Liver (tissue), 9 donors: ENCODE measurements around the gene CCDC12. TPM values are rescaled to one million over a fixed set of nuclear protein-coding genes. Genes with fewer than 3 reads are reported as not detected.

Source experiments
- DNase-seq: peaks from one replicate; pipeline ENCODE4 v3.0.0-alpha.2; 2017; ENCODE audit warnings: low spot score
- H3K27ac ChIP-seq, 2 donors: one replicate each; pipeline ENCODE4 v1.7.0; 2013; ENCODE audit warnings: inconsistent platforms in 2 of 2, low read length in 2 of 2, control low read depth in 1 of 2, low read depth in 1 of 2, mild to moderate bottlenecking in 1 of 2
- H3K27me3 ChIP-seq, 4 donors: one replicate each; pipeline versions ENCODE4 v1.6.1 to v1.7.0; 2013; ENCODE audit warnings: low read length in 3 of 4, inconsistent platforms in 1 of 4, mild to moderate bottlenecking in 1 of 4, moderate library complexity in 1 of 4; ENCODE audit not compliant: control insufficient read depth in 4 of 4, insufficient read depth in 4 of 4
- H3K36me3 ChIP-seq, 4 donors: one replicate each; pipeline versions ENCODE4 v1.6.1 to v1.7.0; 2013; ENCODE audit warnings: low read length in 3 of 4, mild to moderate bottlenecking in 3 of 4, low read depth in 1 of 4, moderate library complexity in 1 of 4; ENCODE audit not compliant: control insufficient read depth in 4 of 4, insufficient read depth in 3 of 4
- H3K4me1 ChIP-seq, 4 donors: one replicate each; pipeline versions ENCODE4 v1.6.1 to v1.7.0; 2013; ENCODE audit warnings: low read length in 3 of 4, mild to moderate bottlenecking in 3 of 4, moderate library complexity in 1 of 4; ENCODE audit not compliant: control insufficient read depth in 4 of 4, insufficient read depth in 4 of 4
- H3K4me3 ChIP-seq, 3 donors: one replicate each; pipeline versions ENCODE4 v1.6.1 to v1.7.0; 2013; ENCODE audit warnings: low read length in 3 of 3, control low read depth in 1 of 3, low read depth in 1 of 3, mild to moderate bottlenecking in 1 of 3
- H3K9ac ChIP-seq, 2 donors: one replicate each; pipeline ENCODE4 v1.7.0; 2013; ENCODE audit warnings: low read length in 2 of 2, mild to moderate bottlenecking in 2 of 2, moderate library complexity in 2 of 2, control low read depth in 1 of 2, low read depth in 1 of 2
- H3K9me3 ChIP-seq, 4 donors: one replicate each; pipeline versions ENCODE4 v1.6.1 to v1.7.0; 2013; ENCODE audit warnings: low read length in 3 of 4; ENCODE audit not compliant: control insufficient read depth in 4 of 4
- EGR1 ChIP-seq, 2 donors: IDR thresholded peaks; 2 replicates each; pipeline ENCODE4 v1.6.1; 2016 to 2018; ENCODE audit warnings: antibody characterized with exemption in 2 of 2, low read depth in 2 of 2
- HNF4A ChIP-seq, 2 donors: conservative IDR thresholded peaks; 2 replicates each; pipeline ENCODE4 v1.6.1; 2016; ENCODE audit warnings: antibody characterized with exemption in 2 of 2, mild to moderate bottlenecking in 2 of 2
- HNF4G ChIP-seq: IDR thresholded peaks from 2 replicates; pipeline ENCODE4 v1.6.1; 2016; ENCODE audit warnings: antibody characterized with exemption
- NR2F2 ChIP-seq: IDR thresholded peaks from 2 replicates; pipeline ENCODE4 v1.6.1; 2016; ENCODE audit warnings: antibody characterized with exemption
- RAD21 ChIP-seq, 2 donors: IDR thresholded peaks; 2 replicates each; pipeline ENCODE4 v1.6.1; 2016; ENCODE audit warnings: antibody characterized with exemption in 2 of 2, mild to moderate bottlenecking in 2 of 2
- RXRA ChIP-seq, 2 donors: IDR thresholded peaks; 2 replicates each; pipeline ENCODE4 v1.6.1; 2017 to 2018; ENCODE audit warnings: antibody characterized with exemption in 2 of 2, mild to moderate bottlenecking in 1 of 2
- SP1 ChIP-seq: IDR thresholded peaks from 2 replicates; pipeline ENCODE4 v1.6.1; 2018; ENCODE audit warnings: antibody characterized with exemption, mild to moderate bottlenecking
- WGBS: extraction: QIAGEN DNeasy Blood & Tissue Kit; methylation state at CpG from one replicate; pipeline ENCODE4 v1.1.7; 2013; 5-methylcytosine and 5-hydroxymethylcytosine counted together
- polyA plus RNA-seq, 2 donors: library from polyadenylated mRNA; stranded (reverse) in 1 of 2; unstranded in 1 of 2; fragments of 200-250 nt in 1 of 2; fragments of >200 nt in 1 of 2; fragmentation: Nextera tagmentation in 1 of 2; extraction: Ambion mirVana in 1 of 2; gene quantifications; one replicate each; pipeline versions ENCODE4 v1.2.1 to v1.2.3, GENCODE V29; 2013 to 2015
- total RNA-seq, 2 donors: library from RNA; depleted of rRNA; stranded (reverse); fragments of >200 nt; gene quantifications; one replicate each; pipeline ENCODE4 v1.2.3, GENCODE V29; 2014
- TF ChIP-seq, protein P1 (sequence below): fragments of 150-350 bp; IDR thresholded peaks from 2 replicates; pipeline ENCODE4 v1.5.1; 2017; ENCODE audit warnings: improper control_type of control experiment, low read depth, low read length; ENCODE audit not compliant: missing input control
- TF ChIP-seq, protein P2 (sequence below): IDR thresholded peaks from 2 replicates; pipeline ENCODE4 v1.6.1; 2016; ENCODE audit warnings: antibody characterized with exemption
- donor health status: healthy.
- donor health status: healthy.
- donor health status: healthy.
- donor health status: healthy.
- donor health status: healthy.

CCDC12 gene
- total and polyA plus RNA-seq, 4 donors = 8.5 to 35.1 (median 26.6) TPM

DNA sequence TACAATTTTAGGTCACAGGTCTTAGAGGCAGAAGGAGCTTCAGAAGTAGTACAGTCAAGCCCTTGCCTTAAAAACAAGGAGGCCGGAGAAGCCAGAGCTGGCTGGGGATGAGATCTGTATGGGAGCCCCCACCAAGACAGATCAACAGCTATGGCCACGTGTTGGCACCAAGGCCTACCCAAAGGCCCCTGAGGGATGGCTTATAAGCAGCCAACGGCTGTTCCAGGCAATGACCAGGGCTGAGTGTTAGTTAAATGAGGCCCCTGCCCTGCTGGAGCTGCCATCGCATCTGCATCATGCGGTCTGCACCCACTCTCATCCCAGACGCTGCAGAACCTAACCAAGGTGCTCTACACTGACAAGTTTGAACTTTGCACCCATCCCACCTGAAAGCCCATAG, 43.3 kb downstream of the CCDC12 start:
- DNase-seq = no peak
- H3K36me3 ChIP-seq = peaks cover 0 to 9% (median under 1%) of the 10 kb centered on the region in 4 donors
- no peaks in the 10 kb centered on the region for H3K27me3 ChIP-seq
- H3K27ac ChIP-seq = no peak overlapping the region
- no peak overlapping the region for H3K4me3 ChIP-seq
- WGBS = 76% methylated on average over 6 of the region's 6 CpGs
- no peak overlapping the region for H3K9ac ChIP-seq
- H3K4me1 ChIP-seq = peaks cover 30 to 66% (median 61%) of the 10 kb centered on the region in 4 donors
- H3K9me3 ChIP-seq = no peaks in the 10 kb centered on the region
- TF ChIP-seq EGR1 (IDR thresholded peaks at IDR 0.05; ENCODE audit: low read depth in 2 of 2) = no peak
- TF ChIP-seq, protein P1, sequence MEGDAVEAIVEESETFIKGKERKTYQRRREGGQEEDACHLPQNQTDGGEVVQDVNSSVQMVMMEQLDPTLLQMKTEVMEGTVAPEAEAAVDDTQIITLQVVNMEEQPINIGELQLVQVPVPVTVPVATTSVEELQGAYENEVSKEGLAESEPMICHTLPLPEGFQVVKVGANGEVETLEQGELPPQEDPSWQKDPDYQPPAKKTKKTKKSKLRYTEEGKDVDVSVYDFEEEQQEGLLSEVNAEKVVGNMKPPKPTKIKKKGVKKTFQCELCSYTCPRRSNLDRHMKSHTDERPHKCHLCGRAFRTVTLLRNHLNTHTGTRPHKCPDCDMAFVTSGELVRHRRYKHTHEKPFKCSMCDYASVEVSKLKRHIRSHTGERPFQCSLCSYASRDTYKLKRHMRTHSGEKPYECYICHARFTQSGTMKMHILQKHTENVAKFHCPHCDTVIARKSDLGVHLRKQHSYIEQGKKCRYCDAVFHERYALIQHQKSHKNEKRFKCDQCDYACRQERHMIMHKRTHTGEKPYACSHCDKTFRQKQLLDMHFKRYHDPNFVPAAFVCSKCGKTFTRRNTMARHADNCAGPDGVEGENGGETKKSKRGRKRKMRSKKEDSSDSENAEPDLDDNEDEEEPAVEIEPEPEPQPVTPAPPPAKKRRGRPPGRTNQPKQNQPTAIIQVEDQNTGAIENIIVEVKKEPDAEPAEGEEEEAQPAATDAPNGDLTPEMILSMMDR = no peak

DNA sequence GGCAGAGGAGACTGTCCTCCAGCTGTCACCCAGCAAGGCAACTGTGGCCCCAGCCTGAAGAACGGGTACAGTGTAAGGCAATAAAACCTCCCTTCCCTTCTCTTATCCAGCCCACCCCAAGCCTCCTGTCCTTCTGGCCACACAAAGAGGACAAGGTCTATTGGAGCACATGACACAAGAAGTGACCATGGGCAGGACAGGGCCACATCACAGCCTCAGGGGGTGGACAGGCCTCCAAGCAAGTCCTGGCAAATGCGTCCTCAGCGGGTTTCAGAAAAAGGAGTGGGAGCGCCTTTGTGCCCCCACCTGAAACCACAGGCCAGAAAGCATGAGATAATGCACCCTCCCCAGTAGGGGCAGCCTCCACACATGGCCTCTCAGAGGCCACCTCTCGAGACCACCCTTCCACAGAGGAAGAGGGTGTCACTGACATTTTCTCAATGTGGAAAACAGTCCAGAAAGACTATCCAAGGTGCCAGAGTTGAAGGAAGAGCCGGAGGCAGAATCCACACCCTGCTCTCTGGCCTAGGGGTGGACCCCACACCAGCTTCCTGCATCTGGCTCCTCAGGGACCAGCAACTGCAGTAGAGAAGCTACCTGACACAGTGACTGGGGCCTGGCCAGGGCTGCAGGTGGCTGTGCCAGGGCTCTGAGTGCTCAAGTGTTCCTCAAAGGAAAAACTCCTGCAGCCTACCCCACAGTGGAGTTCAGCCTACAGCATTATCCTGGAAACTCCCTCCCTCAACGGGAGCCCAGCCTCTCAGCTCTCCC, 43.9 kb downstream of the CCDC12 start:
- WGBS = 78% methylated on average over 7 of the region's 7 CpGs
- H3K9ac ChIP-seq = no peak overlapping the region
- H3K9me3 ChIP-seq = no peaks in the 10 kb centered on the region
- TF ChIP-seq EGR1 (IDR thresholded peaks at IDR 0.05; ENCODE audit: low read depth in 2 of 2) = no peak
- H3K36me3 ChIP-seq = peaks cover 0 to 9% (median 3%) of the 10 kb centered on the region in 4 donors
- peaks cover 30 to 66% (median 61%) of the 10 kb centered on the region in 4 donors for H3K4me1 ChIP-seq
- H3K27me3 ChIP-seq = no peaks in the 10 kb centered on the region
- H3K27ac ChIP-seq = peak overlapping the region; percentile 1 to 19
- no peak overlapping the region for H3K4me3 ChIP-seq
- DNase-seq = no peak

DNA sequence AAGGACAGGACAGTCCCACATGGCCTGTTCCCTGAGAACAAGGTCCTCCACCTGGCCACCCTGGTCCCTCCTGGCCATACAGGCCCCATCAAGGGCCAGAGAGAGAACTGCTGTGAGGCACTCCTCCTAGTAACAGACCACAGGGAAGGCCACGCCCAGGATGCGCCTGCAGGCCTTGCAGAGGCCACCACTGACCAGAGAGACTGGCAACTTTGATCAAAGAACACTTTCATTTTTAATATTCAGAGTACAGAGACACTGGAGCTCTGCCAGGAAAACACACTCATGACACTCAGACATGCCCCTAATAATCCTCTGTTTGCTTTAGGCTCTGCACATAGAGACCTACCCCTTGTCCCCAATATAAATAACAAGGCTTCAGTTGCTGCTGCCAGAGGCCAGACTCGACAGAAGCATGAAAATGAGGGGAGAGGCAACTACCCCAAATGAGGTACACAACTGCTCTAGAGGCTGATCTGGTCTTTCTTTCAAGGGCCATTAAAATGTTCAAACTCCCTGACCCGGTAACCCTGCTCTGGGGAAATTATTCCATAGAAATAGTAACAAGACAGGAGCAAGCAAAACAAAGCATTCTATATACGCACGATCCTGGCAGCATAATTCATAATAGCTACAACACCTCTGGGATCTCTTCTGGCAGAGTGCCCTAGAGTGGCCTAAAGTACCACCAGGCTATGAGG, 44.8 kb downstream of the CCDC12 start:
- 44% methylated on average over 6 of the region's 6 CpGs for WGBS
- peaks cover 30 to 69% (median 61%) of the 10 kb centered on the region in 4 donors for H3K4me1 ChIP-seq
- DNase-seq = no peak
- no peak overlapping the region for H3K4me3 ChIP-seq
- H3K9me3 ChIP-seq = no peaks in the 10 kb centered on the region
- H3K9ac ChIP-seq = no peak overlapping the region
- H3K27me3 ChIP-seq = no peaks in the 10 kb centered on the region
- H3K36me3 ChIP-seq = peaks cover 0 to 8% (median 4%) of the 10 kb centered on the region in 4 donors
- no peak for TF ChIP-seq HNF4G
- no peak for TF ChIP-seq HNF4A (conservative IDR thresholded peaks at IDR 0.05)
- TF ChIP-seq NR2F2 = peak; percentile 62
- H3K27ac ChIP-seq = peak overlapping the region; percentile 19 to 49

DNA sequence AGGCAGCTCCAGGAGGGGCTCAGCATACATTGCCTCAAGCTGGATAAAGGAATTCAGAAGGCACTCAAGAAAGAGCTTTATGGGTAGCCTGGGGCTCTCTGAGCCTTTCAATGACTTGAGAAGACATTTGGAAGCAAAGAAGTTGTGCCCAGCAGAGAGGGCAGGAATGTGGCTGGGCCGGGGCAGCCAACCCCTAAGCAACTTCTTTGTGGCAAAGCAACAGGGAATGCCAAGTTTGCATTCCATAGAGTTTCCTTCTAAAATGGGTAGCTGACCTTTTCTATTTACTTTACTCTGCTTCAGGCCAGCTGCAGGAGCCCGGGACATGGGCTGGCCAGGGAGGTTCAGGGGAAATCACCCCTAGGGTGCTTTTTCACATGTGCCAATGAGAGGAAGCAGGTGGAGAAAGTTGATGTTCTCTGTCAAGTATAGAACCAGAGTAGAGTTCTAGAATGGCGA, 45.6 kb downstream of the CCDC12 start:
- TF ChIP-seq NR2F2 = peak; percentile 51
- TF ChIP-seq RXRA (IDR thresholded peaks at IDR 0.05) = peak in 1 of 2 donors; percentile 22
- peak; percentile 9 for TF ChIP-seq SP1
- TF ChIP-seq RAD21 (IDR thresholded peaks at IDR 0.05) = peak in 1 of 2 donors; percentile 12
- TF ChIP-seq, protein P2, sequence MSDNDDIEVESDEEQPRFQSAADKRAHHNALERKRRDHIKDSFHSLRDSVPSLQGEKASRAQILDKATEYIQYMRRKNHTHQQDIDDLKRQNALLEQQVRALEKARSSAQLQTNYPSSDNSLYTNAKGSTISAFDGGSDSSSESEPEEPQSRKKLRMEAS = no peak
- H3K4me1 ChIP-seq = peaks cover 32 to 69% (median 58%) of the 10 kb centered on the region in 4 donors
- H3K9me3 ChIP-seq = no peaks in the 10 kb centered on the region
- peaks cover 2 to 10% (median 2%) of the 10 kb centered on the region in 4 donors for H3K36me3 ChIP-seq
- no peak overlapping the region for H3K9ac ChIP-seq
- WGBS = 55% methylated on average over 3 of the region's 3 CpGs
- no peak overlapping the region for H3K4me3 ChIP-seq
- H3K27ac ChIP-seq = peak overlapping the region; percentile 19 to 63
- H3K27me3 ChIP-seq = no peaks in the 10 kb centered on the region
- no peak for DNase-seq
